ENCODE results near the gene LEFTY2. TPM values are rescaled to one million over a fixed set of nuclear protein-coding genes. Genes with fewer than 3 reads are reported as not detected.

LEFTY2 gene
- total and polyA plus RNA-seq, 10 of the 15 experiments (the other 5 are each of a cell fraction or from before 2014, with no cell fraction given): not detected

DNA sequence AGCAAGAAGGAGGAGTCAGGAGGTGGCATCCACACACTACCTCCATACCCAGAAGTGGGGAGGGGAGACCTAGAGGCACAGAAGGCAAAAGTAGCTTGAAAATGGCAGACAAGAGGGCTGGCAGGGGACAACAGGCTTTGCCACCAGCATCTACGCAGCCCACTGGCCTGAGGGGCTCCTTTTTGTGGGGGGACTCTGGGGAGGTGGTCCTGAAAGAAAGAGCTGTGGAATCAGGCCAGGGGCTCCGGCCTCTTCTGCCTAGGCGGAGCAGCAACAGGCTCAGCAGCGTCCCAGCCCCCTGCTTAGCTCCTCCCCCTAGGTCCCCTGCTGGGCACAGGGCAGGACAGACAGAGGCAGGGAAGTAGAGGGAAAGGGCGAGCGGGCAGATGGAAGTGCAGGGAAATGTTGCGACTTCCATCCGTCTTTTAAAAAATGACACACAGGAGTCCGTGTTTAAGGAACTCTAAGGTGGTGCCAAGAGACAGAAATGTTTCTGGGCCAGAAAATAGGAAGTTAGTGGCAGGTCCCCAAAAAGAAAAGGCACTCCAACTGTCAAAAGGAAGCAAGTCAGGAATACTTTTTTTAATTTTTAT lies 10.0 kb upstream of the LEFTY2 start:
- FAIRE-seq (no peak), ATAC-seq (no peak), DNase-seq (ENCODE audit: low read depth, low spot score) (no peak)
- no peak overlapping the region for H3K9ac ChIP-seq (ENCODE audit: control insufficient read depth, insufficient read depth, low read length)
- no peaks in the 10 kb centered on the region for H3K4me1 ChIP-seq (ENCODE audit: control insufficient read depth, insufficient read depth, low read length)
- ChIA-PET CTCF (interaction anchor here (1.6 kb wide), 2 partner anchors 10 to 388 kb away, joined by 3 to 7 read pairs; no protein-coding TSS in a partner anchor), POLR2A (no interaction called here), SMC1A (ENCODE audit: uncharacterized antibody, unreplicated experiment) (no interaction called here), RAD21 (ENCODE audit: unreplicated experiment) (no interaction called here)
- no peaks in the 10 kb centered on the region for H3K79me2 ChIP-seq (ENCODE audit: control insufficient read depth, insufficient read depth, low read length)
- H3K4me3 ChIP-seq: no peak overlapping the region
- in situ Hi-C loops (cut with MboI): no loop called here
- H3K9me3 ChIP-seq (replicated peaks; ENCODE audit: control insufficient read depth, insufficient read depth, low read length): no peaks in the 10 kb centered on the region
- no peaks in the 10 kb centered on the region for H4K20me1 ChIP-seq (ENCODE audit: control insufficient read depth, insufficient read depth)
- H3K27me3 ChIP-seq (replicated peaks in 1 of 2; ENCODE audit: control insufficient read depth in 2 of 2, insufficient read depth in 2 of 2, low read length in 1 of 2): peaks cover 0 to 2% of the 10 kb centered on the region in 2 experiments; a peak in 2 of 4 replicates
- H3K27ac ChIP-seq (ENCODE audit: control insufficient read depth, insufficient read depth): no peak overlapping the region
- intact Hi-C loops (cut with micrococcal nuclease; ENCODE audit: unreplicated experiment): no loop called here
- H3K36me3 ChIP-seq (ENCODE audit: control insufficient read depth in 2 of 2, insufficient read depth in 2 of 2, low read length in 1 of 2): no peaks in the 10 kb centered on the region
- no peak overlapping the region for H2AFZ ChIP-seq (ENCODE audit: control insufficient read depth, low read depth, low read length)
- no TSS peak for BruUV-seq (replicated peaks)
- H3K4me2 ChIP-seq (ENCODE audit: control insufficient read depth, insufficient read depth): no peak overlapping the region
- WGBS (ENCODE audit: insufficient coverage, insufficient replicate concordance, low lambda C conversion rate, missing lambda C conversion rate): 74% methylated on average over 9 of the region's 9 CpGs
- no peak for TF ChIP-seq HDAC2 (IDR thresholded peaks at IDR 0.05)
- no peak for TF ChIP-seq SUPT20H (IDR thresholded peaks at IDR 0.05; ENCODE audit: borderline replicate concordance, control insufficient read depth, low read depth, low read length)
- no peak for TF ChIP-seq FOXK2 (IDR thresholded peaks at IDR 0.05)
- no peak for TF ChIP-seq IKZF2 (IDR thresholded peaks at IDR 0.05)
- no peak for TF ChIP-seq NR2F1 (conservative IDR thresholded peaks at IDR 0.05)
- TF ChIP-seq NBN (IDR thresholded peaks at IDR 0.05): no peak
- TF ChIP-seq, protein P1, sequence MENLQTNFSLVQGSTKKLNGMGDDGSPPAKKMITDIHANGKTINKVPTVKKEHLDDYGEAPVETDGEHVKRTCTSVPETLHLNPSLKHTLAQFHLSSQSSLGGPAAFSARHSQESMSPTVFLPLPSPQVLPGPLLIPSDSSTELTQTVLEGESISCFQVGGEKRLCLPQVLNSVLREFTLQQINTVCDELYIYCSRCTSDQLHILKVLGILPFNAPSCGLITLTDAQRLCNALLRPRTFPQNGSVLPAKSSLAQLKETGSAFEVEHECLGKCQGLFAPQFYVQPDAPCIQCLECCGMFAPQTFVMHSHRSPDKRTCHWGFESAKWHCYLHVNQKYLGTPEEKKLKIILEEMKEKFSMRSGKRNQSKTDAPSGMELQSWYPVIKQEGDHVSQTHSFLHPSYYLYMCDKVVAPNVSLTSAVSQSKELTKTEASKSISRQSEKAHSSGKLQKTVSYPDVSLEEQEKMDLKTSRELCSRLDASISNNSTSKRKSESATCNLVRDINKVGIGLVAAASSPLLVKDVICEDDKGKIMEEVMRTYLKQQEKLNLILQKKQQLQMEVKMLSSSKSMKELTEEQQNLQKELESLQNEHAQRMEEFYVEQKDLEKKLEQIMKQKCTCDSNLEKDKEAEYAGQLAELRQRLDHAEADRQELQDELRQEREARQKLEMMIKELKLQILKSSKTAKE (IDR thresholded peaks at IDR 0.05; ENCODE audit: low read depth, poor library complexity, severe bottlenecking): no peak
- TF ChIP-seq ESRRA (IDR thresholded peaks at IDR 0.05; ENCODE audit: low read length): no peak
- no peak for TF ChIP-seq ZNF274 (IDR thresholded peaks at IDR 0.05; ENCODE audit: insufficient read depth, insufficient read length)
- TF ChIP-seq, protein P2, sequence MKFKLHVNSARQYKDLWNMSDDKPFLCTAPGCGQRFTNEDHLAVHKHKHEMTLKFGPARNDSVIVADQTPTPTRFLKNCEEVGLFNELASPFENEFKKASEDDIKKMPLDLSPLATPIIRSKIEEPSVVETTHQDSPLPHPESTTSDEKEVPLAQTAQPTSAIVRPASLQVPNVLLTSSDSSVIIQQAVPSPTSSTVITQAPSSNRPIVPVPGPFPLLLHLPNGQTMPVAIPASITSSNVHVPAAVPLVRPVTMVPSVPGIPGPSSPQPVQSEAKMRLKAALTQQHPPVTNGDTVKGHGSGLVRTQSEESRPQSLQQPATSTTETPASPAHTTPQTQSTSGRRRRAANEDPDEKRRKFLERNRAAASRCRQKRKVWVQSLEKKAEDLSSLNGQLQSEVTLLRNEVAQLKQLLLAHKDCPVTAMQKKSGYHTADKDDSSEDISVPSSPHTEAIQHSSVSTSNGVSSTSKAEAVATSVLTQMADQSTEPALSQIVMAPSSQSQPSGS (IDR thresholded peaks at IDR 0.05; ENCODE audit: low read length): no peak
- TF ChIP-seq, protein P3, sequence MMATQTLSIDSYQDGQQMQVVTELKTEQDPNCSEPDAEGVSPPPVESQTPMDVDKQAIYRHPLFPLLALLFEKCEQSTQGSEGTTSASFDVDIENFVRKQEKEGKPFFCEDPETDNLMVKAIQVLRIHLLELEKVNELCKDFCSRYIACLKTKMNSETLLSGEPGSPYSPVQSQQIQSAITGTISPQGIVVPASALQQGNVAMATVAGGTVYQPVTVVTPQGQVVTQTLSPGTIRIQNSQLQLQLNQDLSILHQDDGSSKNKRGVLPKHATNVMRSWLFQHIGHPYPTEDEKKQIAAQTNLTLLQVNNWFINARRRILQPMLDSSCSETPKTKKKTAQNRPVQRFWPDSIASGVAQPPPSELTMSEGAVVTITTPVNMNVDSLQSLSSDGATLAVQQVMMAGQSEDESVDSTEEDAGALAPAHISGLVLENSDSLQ (IDR thresholded peaks at IDR 0.05): no peak
- no peak for TF ChIP-seq BRCA1 (IDR thresholded peaks at IDR 0.05; ENCODE audit: low read depth, low read length)
- TF ChIP-seq, protein P4, sequence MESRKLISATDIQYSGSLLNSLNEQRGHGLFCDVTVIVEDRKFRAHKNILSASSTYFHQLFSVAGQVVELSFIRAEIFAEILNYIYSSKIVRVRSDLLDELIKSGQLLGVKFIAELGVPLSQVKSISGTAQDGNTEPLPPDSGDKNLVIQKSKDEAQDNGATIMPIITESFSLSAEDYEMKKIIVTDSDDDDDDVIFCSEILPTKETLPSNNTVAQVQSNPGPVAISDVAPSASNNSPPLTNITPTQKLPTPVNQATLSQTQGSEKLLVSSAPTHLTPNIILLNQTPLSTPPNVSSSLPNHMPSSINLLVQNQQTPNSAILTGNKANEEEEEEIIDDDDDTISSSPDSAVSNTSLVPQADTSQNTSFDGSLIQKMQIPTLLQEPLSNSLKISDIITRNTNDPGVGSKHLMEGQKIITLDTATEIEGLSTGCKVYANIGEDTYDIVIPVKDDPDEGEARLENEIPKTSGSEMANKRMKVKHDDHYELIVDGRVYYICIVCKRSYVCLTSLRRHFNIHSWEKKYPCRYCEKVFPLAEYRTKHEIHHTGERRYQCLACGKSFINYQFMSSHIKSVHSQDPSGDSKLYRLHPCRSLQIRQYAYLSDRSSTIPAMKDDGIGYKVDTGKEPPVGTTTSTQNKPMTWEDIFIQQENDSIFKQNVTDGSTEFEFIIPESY (IDR thresholded peaks at IDR 0.05): no peak
- no peak for TF ChIP-seq ZNF384 (IDR thresholded peaks at IDR 0.05; ENCODE audit: borderline replicate concordance, low read depth, low read length)
- no peak for TF ChIP-seq EZH2 (IDR thresholded peaks at IDR 0.05; ENCODE audit: borderline replicate concordance, control insufficient read depth, low read depth, low read length)
- TF ChIP-seq CBFB (IDR thresholded peaks at IDR 0.05; ENCODE audit: low read depth): no peak
